Ectodermal cell (in vitro differentiated cells): Measurements from ENCODE around the gene ESPNL.

Source experiments
- H3K27ac ChIP-seq: 2 replicates; pipeline ENCODE4 v1.7.0; 2013; ENCODE audit warnings: mild to moderate bottlenecking, low read depth, low read length; ENCODE audit not compliant: insufficient read depth, poor library complexity, severe bottlenecking
- H3K27me3 ChIP-seq: 2 replicates; pipeline ENCODE4 v1.7.0; 2013; ENCODE audit warnings: mild to moderate bottlenecking, low read length; ENCODE audit not compliant: insufficient read depth, control insufficient read depth, poor library complexity, severe bottlenecking
- H3K36me3 ChIP-seq: one replicate; pipeline ENCODE4 v1.7.0; 2013; ENCODE audit warnings: low read length; ENCODE audit not compliant: control insufficient read depth, insufficient read depth
- H3K4me1 ChIP-seq: one replicate; pipeline ENCODE4 v1.7.0; 2013; ENCODE audit warnings: low read length; ENCODE audit not compliant: control insufficient read depth, insufficient read depth
- H3K4me3 ChIP-seq: 2 replicates; pipeline ENCODE4 v1.7.0; 2013; ENCODE audit warnings: low read depth, low read length, control low read depth; ENCODE audit not compliant: insufficient read depth
- H3K9me3 ChIP-seq: 2 replicates; pipeline ENCODE4 v1.7.0; 2013; ENCODE audit warnings: mild to moderate bottlenecking, low read length, moderate library complexity; ENCODE audit not compliant: control insufficient read depth
- WGBS, 2 experiments: methylation state at CpG; one replicate each; pipeline ENCODE4 v1.1.7; 2013; ENCODE audit warnings: missing lambda C conversion rate in 2 of 2; 5-methylcytosine and 5-hydroxymethylcytosine counted together

ESPNL gene

GRCh38 chr2:238079874-238080327, 20.2 kb upstream of the ESPNL start:
- WGBS, 2 experiments, result 95 to 97% methylated on average over 2 of the region's 2 CpGs
- H3K27me3 ChIP-seq, result no peaks in the 10 kb centered on the region
- H3K4me3 ChIP-seq, result no peak overlapping the region
- no peak overlapping the region for H3K27ac ChIP-seq
- H3K36me3 ChIP-seq, result peaks cover 29% of the 10 kb centered on the region
- no peaks in the 10 kb centered on the region for H3K4me1 ChIP-seq
- no peaks in the 10 kb centered on the region for H3K9me3 ChIP-seq

- H3K9me3 ChIP-seq, result no peaks in the 10 kb centered on the region
- no peaks in the 10 kb centered on the region for H3K4me1 ChIP-seq
- no peaks in the 10 kb centered on the region for H3K27me3 ChIP-seq
- H3K27ac ChIP-seq, result no peak overlapping the region
- no peak overlapping the region for H3K4me3 ChIP-seq
- 94 to 95% methylated on average over 15 of the region's 15 CpGs for WGBS, 2 experiments
- H3K36me3 ChIP-seq, result peaks cover 34% of the 10 kb centered on the region
Observed at GRCh38 chr2:238080518-238080917, 19.6 kb upstream of the ESPNL start.

GRCh38 chr2:238081150-238081549, 19.0 kb upstream of the ESPNL start:
- no peak overlapping the region for H3K4me3 ChIP-seq
- H3K36me3 ChIP-seq, result peaks cover 40% of the 10 kb centered on the region
- no peaks in the 10 kb centered on the region for H3K4me1 ChIP-seq
- no peaks in the 10 kb centered on the region for H3K9me3 ChIP-seq
- 93 to 97% methylated on average over 13 of the region's 13 CpGs for WGBS, 2 experiments
- no peaks in the 10 kb centered on the region for H3K27me3 ChIP-seq
- H3K27ac ChIP-seq, result no peak overlapping the region

GRCh38 chr2:238081561-238081960, 18.6 kb upstream of the ESPNL start:
- WGBS, 2 experiments, result 94 to 95% methylated on average over 16 of the region's 16 CpGs
- Histone ChIP-seq H3K27ac (no peak overlapping the region), H3K4me3 (no peak overlapping the region), H3K9me3 (no peaks in the 10 kb centered on the region), H3K27me3 (no peaks in the 10 kb centered on the region), H3K36me3 (peaks cover 40% of the 10 kb centered on the region), H3K4me1 (no peaks in the 10 kb centered on the region)

- 95% methylated on average over 17 of the region's 17 CpGs for WGBS, 2 experiments
- no peaks in the 10 kb centered on the region for H3K9me3 ChIP-seq
- no peak overlapping the region for H3K4me3 ChIP-seq
- H3K36me3 ChIP-seq, result peaks cover 40% of the 10 kb centered on the region
- no peak overlapping the region for H3K27ac ChIP-seq
- H3K27me3 ChIP-seq, result no peaks in the 10 kb centered on the region
- no peaks in the 10 kb centered on the region for H3K4me1 ChIP-seq
Observed at GRCh38 chr2:238082151-238082550, 18.0 kb upstream of the ESPNL start.

- H3K27me3 ChIP-seq, result no peaks in the 10 kb centered on the region
- 80 to 85% methylated on average over 7 of the region's 7 CpGs for WGBS, 2 experiments
- no peak overlapping the region for H3K27ac ChIP-seq
- peaks cover 40% of the 10 kb centered on the region for H3K36me3 ChIP-seq
- no peaks in the 10 kb centered on the region for H3K9me3 ChIP-seq
- no peaks in the 10 kb centered on the region for H3K4me1 ChIP-seq
- no peak overlapping the region for H3K4me3 ChIP-seq
Observed at GRCh38 chr2:238082827-238083226, 17.3 kb upstream of the ESPNL start.

GRCh38 chr2:238083919-238084318, 16.2 kb upstream of the ESPNL start:
- H3K36me3 ChIP-seq, result peaks cover 39% of the 10 kb centered on the region
- H3K9me3 ChIP-seq, result no peaks in the 10 kb centered on the region
- H3K4me3 ChIP-seq, result no peak overlapping the region
- H3K27ac ChIP-seq, result no peak overlapping the region
- 73 to 77% methylated on average over 5 of the region's 5 CpGs for WGBS, 2 experiments
- no peaks in the 10 kb centered on the region for H3K27me3 ChIP-seq
- no peaks in the 10 kb centered on the region for H3K4me1 ChIP-seq

- Histone ChIP-seq H3K9me3 (no peaks in the 10 kb centered on the region), H3K36me3 (peaks cover 31% of the 10 kb centered on the region), H3K27ac (no peak overlapping the region), H3K4me3 (no peak overlapping the region), H3K4me1 (no peaks in the 10 kb centered on the region), H3K27me3 (no peaks in the 10 kb centered on the region)
- WGBS, 2 experiments, result 91 to 95% methylated on average over 6 of the region's 7 CpGs
Observed at GRCh38 chr2:238084761-238085160, 15.4 kb upstream of the ESPNL start.

GRCh38 chr2:238085899-238086298, 14.2 kb upstream of the ESPNL start:
- peaks cover 30% of the 10 kb centered on the region for H3K36me3 ChIP-seq
- no peaks in the 10 kb centered on the region for H3K4me1 ChIP-seq
- 94 to 100% methylated on average over 2 of the region's 3 CpGs for WGBS, 2 experiments
- no peaks in the 10 kb centered on the region for H3K9me3 ChIP-seq
- H3K4me3 ChIP-seq, result no peak overlapping the region
- no peak overlapping the region for H3K27ac ChIP-seq
- H3K27me3 ChIP-seq, result no peaks in the 10 kb centered on the region

GRCh38 chr2:238087211-238087610, 12.9 kb upstream of the ESPNL start:
- H3K4me3 ChIP-seq, result no peak overlapping the region
- peaks cover 30% of the 10 kb centered on the region for H3K36me3 ChIP-seq
- no peak overlapping the region for H3K27ac ChIP-seq
- H3K27me3 ChIP-seq, result no peaks in the 10 kb centered on the region
- WGBS, 2 experiments, result 92 to 100% methylated on average over 2 of the region's 2 CpGs
- no peaks in the 10 kb centered on the region for H3K9me3 ChIP-seq
- no peaks in the 10 kb centered on the region for H3K4me1 ChIP-seq

- no peak overlapping the region for H3K27ac ChIP-seq
- H3K4me1 ChIP-seq, result no peaks in the 10 kb centered on the region
- 96 to 97% methylated on average over 4 of the region's 4 CpGs for WGBS, 2 experiments
- peaks cover 2% of the 10 kb centered on the region for H3K36me3 ChIP-seq
- no peak overlapping the region for H3K4me3 ChIP-seq
- no peaks in the 10 kb centered on the region for H3K9me3 ChIP-seq
- H3K27me3 ChIP-seq, result no peaks in the 10 kb centered on the region
Observed at GRCh38 chr2:238090887-238091286, 9.3 kb upstream of the ESPNL start.
